NK-92 treated with Interleukin-12 subunit alpha and Interleukin-12 subunit beta, amount 100 ng/mL, for 24 hours (cell line): ENCODE data around the gene FOXP1.

Experiments
- DNase-seq: peaks from one replicate; lab custom pipeline; 2025; lab: John Stamatoyannopoulos, UW

The FOXP1 gene

DNA sequence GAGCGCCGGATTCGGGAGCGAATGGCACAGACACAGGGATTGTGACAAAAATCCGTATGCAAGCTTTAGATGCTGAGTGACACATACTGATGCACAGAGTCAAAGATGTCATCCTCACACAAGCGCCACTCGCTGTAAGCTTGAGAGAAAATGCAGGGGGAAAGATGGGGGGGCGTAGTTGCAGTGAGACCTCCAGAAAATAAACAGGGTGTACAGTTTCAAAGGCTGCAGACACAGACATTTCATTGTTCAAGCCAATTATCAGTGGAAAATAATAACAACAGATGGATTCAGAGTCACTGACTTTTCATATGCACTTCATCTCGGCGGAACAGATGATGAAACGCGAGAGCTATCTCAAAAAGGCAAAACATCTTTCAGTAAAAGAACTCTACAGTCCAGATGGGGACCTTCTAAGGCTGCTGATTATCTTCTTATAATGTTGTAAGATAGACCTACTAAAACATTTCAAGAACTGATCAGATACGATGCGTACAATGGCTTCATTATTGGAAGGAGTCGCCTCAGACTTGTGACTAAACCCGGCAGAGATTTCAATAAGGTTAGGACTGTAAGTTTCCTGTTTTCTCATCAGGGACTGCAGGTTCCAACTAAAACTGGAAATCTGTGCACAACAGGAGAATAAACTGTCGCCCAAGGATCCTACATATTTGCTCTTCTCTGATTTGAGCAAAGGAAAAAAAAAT is 275.4 kb downstream of the FOXP1 start:
- DNase-seq: no peak

DNA sequence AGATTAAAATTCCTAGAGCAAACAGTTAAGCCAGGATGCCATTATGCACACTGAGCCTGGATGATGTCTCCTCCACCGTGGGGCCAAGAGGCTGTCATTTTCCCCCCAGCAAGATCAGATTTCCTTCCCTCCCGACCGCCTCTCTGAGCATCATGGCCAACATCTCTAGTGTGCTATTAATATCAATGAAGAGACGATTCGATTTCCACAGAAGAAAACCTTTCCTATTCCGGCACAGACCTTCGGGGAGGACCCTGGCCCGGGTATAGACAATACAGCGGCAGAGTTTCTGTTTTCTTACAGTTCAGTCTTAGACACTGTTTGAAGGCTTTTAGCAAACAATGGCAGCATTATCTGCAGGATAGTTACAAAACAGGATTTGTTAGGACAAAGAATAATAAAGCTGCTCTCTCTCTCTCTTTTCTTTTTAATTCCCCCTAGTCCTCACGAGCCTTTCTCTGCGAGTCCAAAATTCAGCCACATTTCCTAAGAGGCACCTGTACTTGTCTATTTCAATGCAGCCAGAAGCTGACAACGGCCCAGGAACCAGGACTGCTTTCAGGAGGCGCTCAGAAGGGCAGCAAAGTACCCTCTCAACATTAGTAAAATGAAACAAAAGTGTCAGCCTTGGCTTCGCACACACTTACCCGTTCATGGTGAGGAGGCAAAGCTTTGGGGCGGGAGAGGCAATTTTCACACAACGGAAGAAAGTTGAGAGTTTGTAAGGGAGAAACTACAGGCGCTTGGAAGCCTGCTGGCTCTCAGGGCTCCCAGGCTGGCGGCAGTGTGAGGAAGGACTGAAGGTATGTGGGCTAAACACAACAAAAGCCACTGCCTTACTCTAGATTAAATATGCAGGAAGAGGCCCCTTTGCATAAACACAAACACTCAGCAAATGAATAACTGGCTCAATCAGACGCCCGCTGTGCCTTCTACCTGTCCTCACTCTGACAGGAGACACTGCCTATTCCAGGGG is 278.0 kb downstream of the FOXP1 start:
- DNase-seq: no peak

DNA sequence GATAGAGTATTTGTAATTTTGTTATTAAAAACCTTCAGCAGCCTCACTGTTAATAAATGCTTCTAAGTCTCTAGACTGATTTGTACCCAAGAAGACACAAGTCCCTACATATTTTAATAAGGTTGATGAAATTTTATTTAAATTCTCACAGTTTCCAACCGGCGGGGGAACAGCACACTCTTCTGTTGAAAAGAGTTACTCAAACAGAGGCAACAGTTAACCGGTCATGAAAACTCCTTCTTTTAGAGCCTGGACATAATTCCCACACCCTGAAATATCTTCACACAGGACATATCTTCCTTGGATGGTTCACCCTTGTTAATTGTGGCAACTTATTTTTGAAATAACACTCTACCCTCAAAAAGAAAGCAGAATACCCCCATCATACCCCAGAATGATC is 278.8 kb downstream of the FOXP1 start:
- no peak for DNase-seq

DNA sequence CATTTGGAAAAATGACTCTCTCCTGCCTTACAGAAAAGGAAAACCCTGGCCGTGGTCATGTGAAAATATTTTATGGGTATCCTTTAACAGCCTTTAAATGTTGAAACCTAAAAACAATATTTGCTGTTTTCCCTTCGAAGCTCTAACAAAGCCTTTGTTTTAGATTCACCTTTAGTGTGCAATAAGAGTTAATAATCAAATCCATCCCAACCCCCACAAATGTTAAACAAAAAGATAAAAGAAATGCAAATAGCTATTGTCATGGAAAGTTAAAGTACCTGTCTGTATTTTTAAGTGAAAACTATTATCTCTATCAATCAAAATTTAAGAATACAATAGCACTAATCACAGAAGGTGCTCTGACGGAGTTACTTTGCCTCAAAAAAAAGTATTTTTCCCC is 279.3 kb downstream of the FOXP1 start:
- no peak for DNase-seq

DNA sequence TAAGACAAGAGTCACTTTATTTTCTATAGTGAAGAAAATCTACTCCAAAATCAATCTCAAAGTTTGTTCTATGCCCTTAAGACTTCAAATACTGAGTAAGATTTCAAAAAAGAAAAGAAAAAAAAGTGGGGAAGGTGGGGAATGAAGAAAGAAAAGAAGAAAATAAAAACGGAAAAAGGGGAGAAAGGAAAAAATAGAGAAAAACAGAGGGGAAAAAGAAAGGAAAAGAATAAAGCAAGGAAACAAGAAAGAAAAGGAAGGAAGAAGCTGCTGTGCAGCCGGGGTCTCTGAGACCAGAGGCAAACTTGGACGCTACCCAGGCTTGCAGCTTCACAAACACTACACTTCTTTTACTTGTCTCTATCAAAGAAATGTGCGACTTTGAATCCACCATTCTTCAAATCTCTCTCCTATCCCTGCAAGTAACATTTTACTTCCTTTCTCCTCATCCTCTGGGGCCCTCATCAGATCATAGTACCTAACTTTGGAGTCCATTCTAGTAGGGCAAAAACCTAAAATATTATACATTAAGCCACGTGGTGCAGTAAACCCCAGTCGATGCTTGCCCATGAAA is 279.8 kb downstream of the FOXP1 start:
- DNase-seq: no peak

DNA sequence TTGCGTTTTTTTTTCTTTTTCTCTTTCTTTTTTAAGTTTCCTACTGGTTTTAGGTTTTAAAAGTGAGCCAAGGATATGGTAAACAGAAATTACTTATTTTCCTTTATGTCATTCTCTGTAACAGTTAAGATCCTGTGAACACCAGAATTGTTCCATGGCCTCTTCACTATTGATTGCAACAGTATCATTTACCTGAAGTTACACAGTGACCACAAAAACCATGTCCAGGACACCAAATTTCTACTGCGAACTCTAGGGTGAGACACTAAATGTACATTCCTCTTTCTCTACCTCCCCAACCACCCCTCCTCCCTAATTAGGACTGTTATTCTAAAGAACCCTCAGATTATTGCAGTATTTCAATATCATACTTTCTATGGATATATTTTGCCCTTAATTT is 280.9 kb downstream of the FOXP1 start:
- no peak for DNase-seq

DNA sequence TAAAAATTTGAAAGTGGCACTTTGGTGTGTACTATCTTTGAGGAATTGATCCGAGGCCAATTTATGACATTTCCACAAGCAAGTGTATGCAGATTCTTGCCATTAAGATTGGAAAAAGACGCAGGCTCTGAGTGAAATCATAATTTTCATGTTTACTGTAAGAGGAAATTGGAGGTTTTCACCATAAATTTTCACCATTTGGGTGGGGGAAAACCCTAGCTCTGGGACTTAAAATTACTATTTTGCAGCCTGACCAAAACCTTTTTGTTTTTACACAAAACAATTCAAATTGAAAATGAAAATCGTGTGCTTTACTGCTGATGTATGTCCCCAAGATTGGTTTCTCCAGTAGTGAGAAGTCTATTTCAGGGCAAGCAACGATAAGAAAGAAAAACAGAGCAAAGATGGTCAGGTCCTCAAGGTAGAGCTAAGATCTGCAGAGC is 282.6 kb downstream of the FOXP1 start:
- DNase-seq: no peak

DNA sequence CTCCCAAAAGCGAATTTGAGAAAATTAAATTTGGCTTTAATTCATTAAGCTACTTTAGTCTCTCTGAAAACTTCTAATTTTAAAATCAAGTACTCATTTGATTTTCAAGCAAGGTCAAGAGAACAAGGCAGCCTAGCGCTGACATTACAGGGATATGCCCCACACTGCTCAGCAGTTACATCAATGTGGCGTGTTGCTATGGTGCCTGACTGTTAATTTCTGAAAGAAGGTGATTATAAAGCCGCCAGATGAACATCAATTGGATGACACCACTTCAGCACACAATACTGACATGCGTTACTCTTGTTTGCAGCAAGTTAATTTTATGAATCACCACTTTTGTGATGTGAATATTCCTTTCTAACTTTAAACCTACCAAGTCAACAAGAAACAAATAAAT is 284.4 kb downstream of the FOXP1 start:
- DNase-seq: no peak

DNA sequence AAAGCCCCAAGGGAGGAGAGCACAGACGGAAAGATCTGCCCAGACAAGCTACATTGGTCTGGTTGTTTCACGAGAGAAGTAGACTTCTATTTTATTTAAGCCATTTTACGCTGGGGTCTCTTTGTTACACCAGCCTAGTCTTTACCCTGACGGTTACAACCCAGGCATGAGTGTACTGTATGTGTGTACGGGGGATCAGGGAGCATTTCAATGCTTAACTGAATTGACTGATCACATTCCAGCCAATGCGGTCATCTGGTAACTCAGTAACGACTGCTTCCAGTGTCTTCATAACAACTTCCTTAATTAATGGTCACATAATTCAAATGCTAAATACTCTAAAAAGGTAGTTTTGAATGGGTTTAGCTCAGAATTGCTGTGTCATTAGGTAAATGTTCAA is 288.6 kb downstream of the FOXP1 start:
- DNase-seq: no peak

DNA sequence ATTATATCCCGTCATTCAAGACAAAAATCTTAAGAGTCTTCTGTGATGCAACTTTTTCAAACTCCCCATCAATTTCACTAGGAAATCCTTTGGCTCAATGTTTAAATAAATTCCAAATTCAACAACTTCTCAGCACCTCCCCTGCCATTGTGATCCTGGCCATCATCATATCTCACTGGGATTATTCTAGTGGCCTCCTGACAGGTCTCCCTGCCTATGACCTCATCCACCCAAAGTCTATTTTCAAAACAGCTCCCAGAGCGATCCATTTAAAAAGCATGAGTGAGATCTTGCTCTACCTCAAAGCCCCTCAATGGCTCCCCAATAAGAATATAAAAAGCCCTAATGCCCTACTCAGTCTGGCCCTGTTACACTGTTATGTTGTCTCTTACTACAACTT is 293.2 kb downstream of the FOXP1 start:
- DNase-seq: no peak

DNA sequence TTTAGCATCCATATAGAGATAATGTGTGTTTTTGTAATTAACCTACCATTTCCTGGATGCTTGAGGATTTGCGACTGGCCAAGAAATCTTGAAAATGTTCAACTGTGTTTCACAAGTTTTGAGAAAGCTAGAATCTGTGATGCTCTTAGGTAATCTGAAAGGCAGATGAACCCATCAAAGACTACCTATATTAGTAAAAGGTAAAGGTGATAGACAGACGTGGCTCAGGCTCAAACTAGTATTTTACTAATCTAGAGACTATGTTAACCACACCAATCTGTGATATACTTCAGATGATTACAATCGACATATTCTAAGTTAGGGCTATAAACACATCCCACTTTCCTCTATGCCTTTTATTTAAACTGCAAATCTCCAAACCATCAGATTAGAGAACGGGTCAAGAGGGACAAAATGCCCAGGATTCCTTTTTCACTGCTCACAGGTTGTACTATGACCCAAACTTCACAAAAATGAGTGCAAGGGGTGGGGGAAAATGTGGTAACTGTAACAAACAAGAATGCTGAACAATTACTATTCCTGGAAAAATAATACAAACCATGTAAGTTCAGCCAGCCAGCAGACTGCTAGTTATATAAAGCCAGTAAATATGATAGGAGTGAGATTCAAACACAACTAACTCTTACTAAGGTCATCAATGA is 295.1 kb downstream of the FOXP1 start:
- no peak for DNase-seq

DNA sequence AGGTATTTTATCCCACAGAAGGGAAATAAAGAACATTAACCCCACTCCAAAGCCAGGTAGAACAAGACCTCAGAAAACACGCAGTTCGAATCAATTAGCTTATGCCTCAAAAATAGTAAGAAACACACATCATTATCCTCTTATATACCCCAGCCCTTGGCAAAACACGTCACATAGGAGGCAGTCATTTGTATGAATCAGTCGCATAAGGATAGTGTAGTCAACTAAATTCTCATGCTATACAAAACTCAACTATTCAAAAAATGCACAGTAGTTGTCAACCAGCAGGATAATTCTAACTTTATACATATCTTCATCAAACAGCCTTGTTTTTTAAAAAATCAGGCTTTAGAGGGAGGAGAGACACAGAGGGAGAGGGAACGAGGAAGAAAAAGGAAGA is 298.4 kb downstream of the FOXP1 start:
- no peak for DNase-seq

DNA sequence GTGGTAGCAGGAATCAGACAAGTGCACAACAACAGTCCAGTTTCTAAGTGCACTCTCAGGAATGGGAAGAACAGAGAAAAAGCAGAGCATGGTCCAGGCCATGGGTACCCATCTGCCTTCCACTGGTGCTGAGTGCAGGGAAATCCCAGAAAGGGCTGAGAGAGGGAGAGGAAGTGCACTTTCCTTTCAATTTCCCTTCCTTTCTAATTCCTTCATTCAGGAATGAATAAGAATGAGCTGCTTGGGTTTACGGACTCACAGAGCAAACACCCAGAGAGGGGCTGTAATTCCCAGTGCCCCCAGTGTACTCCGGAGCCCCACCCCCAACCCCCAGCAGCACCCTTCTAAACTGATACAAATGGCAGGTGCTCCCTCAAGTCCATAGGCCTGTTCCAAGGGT is 300.6 kb downstream of the FOXP1 start:
- DNase-seq: no peak

DNA sequence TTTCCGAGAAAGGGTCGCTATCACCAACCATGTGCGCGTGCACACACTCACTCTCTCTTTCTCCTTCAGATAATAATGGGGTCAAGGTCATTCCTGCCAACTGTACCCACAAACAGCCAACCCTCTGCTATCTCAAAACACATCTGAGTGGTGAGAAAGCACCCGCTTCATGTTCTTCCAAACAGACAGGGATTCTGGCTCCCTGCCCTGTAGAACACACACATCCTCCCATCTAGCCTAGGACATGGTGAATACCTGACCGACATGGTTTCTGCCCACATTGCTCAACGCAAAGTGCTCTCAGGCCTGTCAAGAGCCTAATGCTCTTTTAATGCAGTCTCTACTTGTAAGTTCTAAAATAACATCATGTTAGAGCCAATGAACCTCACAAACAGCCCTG is 302.2 kb downstream of the FOXP1 start:
- no peak for DNase-seq

DNA sequence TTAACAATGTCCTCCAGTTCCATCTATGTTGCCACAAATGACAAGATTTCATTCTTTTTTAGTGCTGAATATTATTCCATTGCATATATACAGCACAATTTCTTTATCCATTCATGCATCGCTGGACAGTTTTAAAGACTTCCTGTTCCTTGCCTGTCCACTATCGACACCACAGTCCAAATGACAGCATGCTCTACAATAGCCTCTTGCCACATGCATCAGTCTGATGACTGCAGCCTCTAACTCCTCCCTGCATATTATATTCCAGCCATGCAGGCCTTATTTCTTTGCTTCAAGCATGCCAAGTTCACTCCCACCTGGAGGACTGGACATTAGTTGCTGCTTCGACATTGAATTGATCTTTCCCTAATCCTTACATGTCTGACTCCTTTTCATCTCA is 306.2 kb downstream of the FOXP1 start:
- no peak for DNase-seq

DNA sequence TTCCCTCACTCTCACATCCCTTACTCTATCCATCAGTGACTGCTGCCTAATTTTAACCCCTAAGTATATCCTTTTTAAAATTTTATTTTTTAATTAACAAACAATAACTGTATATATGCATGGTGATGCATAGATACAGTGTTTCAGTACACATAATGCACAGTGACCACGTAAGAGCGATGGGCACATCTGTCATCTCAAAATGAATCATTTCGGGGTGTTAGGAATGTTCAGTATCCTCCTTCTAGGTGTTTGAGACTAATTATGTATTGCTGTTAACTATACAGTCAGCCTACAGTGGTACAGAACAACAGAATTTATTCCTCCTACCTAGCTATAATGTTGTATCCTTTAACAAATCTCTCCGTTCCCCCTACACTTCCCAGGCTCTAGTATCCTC is 307.0 kb downstream of the FOXP1 start:
- no peak for DNase-seq

DNA sequence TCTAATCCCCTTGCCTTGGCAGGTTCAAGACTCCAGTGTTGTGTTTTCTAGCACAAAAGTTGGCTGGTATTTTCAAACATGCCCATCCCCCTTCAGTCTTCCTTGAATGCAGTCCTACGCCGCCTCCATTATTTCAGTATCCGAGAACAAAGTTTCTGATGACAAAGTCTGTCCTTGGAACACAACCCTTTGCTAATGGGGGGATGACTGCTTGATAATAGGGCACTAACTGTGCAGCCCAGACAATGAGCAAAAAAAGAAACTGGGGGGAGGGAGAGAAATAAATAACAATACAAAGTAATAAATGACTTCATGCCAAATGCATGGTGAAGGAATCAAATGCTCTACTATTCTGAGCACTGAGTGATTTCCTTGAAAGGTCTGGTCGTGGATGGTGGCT is 310.1 kb downstream of the FOXP1 start:
- no peak for DNase-seq

DNA sequence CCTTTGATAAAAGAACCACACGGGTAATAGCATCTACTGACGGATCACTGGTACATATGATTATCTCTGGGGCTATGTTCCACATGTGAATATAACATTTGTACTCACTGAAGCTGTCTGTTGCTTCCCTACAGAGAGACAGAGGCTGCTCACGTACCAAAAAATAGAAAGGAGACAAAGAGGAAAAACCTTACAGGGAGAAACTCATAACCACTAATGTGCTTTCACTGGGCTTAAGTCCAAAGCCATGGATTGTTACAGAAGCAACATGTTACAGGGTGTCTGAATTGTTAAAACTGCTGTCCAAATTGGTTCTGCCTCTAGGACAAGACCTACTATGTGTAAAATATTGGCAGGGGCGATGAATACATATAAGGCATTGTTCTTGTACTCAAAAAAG is 311.9 kb downstream of the FOXP1 start:
- no peak for DNase-seq

DNA sequence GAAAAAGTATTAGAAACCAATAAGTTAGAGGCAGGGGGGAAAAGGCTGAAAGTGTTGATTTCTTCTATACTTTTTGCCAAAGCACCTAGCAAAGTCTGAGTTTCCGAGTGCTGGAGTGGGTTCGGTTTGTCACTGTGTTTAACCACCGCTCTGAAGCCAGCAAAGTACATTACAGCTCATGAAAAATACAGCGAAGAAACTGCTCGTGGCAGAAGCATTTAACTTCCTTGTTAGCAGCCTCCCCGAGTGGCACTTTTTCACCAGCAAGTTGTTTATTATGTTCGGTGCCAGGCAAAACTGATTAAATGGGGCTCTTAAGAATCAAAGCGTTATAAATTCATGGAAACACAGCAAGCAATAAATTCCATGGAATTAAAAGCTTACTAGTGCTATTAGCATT is 313.6 kb downstream of the FOXP1 start:
- no peak for DNase-seq

DNA sequence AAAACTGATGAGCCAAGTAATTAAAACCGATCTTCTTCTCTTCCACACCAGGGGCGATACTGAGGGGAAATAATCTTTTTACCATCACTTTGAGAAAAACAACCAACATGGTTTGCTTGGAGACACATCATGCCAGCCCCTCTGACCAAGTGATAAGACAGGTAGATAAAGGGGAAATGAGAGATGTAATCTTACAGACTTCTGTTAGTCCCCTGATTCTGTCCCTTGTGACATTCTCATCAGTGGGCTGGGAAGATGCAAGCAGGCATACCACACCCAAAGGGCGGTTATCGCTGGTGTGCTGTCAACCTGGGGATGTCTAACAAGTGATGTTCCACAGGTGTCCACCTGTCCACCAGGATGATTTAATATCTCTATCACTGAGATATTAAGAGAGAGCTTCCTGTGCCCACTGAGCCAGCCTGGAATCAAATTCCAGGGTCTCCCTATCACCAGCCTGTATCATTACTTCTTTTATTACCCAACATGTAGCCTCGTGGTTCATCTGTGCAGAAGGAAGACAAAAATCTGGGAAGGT is 315.0 kb downstream of the FOXP1 start:
- no peak for DNase-seq

DNA sequence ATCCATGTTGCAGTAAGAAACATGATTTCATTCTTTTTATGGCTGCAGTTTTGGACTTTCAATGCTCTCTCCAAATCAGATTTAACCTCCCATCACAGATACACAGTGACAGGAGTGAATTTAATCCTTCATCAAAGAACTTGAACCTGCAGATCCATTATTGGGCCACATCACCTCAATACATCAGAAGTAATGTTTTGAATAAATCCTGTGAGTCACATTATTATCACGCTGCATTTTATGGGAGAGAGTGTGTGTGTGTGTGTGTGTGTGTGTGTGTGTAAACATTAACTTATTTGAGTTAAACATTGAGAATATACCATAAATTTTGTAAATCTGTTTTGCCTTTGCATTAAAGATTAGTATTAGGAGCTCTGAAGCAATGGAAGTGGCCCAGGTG is 316.7 kb downstream of the FOXP1 start:
- no peak for DNase-seq

DNA sequence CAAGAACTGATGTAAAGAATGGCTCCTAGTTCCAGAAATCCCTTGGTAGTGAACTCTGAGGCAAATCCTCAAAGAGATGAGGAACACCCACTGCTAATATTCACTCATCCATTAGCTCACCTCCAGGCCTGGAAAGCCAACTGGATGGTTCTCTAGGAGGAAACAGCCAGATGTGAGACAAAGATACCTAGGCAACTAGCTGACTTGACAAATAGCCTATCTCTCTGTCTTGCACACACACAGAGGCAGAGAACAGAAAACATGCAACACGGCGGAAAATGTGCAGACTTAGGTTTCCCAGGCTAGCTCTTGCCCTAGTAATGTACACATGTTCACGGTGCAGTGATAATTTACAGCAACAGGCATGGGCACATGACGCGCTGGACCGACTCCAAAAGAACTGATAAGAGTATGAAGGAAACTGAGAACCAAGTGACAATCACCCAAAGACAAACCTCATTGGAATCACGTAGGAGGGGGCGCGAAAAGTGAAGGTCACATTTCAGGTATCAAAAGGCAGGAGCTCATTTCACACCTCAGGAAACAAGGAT is 318.1 kb downstream of the FOXP1 start:
- DNase-seq: no peak
